ENCODE measurements around the gene VSIG4.
"Not testable (repeated sequence)": the region's sequence is repeated elsewhere in the genome, so short reads cannot be mapped to it uniquely, and the experiment has no call there.

Gene VSIG4

DNA sequence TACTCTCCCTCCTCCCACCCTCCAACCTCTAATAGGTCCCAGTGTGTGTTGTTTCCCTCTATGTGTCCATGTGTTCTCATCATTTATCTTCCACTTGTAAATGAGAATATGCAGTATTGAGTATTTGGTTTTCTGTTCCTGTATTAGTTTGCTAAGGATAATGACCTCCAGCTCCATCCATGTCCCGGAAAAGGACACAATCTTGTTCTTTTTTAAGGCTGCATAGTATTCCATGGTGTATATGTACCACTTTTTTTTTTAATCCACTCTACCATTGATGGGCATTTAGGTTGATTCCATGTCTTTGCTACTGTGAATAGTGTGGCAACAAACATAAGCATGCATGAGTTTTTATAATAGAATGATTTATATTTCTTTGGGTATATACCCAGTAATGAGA, 62.7 kb downstream of the VSIG4 start:
- DNase-seq (ENCODE audit: low read depth in 2 of 2), result not testable (repeated sequence)

DNA sequence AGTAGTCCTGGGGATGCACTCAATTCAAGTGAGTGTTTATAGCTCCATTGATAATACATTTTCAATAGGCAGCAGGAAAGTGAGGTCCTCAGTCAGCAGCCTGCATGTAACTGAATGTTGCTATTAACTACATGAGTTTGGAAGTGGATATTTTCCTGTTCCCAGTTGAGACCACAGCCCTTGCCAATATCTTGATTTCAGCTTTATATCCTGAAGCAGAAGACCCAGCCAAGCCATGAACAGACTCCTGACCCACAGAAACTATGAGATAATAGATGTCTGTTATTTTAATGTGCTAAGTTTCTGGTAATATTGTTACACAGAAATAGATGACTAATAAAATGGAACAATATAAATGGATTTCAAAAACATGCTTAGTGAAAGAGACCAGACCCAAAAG, 63.7 kb downstream of the VSIG4 start:
- DNase-seq (ENCODE audit: low read depth in 2 of 2), result no peak

DNA sequence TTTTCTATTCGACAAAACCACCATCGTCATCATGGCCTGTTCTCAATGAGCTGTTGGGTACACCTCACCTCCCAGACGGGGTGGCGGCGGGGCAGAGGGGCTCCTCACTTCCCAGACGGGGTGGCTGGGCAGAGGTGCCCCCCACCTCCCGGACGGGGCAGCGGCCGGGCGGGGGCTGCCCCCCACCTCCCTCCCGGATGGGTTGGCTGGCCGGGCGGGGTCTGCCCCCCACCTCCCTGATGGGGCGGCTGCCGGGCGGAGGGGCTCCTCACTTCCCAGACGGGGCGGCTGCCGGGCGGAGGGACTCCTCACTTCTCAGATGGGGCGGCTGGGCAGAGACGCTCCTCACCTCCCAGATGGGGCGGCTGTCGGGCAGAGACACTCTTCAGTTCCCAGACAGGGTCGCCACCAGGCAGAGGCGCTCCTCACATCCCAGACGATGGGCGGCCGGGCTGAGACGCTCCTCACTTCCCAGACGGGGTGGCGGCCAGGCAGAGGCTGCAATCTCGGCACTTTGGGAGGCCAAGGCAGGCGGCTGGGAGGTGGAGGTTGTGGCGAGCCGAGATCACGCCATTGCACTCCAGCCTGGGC, 64.6 kb downstream of the VSIG4 start:
- DNase-seq (ENCODE audit: low read depth in 2 of 2), result not testable (repeated sequence)

Measured in stimulated activated CD8-positive, alpha-beta memory T cell treated with anti-CD3 and anti-CD28 coated beads, Interleukin-15, amount 100 ng/mL, for 48 hours (primary cell).